Measurements from ENCODE around the gene UGT1A1.
"Not testable (repeated sequence)": the region's sequence is repeated elsewhere in the genome, so short reads cannot be mapped to it uniquely, and the experiment has no call there.

GRCh38 chr2:233745838-233746237, 14.2 kb upstream of the UGT1A1 start:
- TF ChIP-seq RAD21 (IDR thresholded peaks at IDR 0.05; ENCODE audit: low read depth); TCF7L2 (IDR thresholded peaks at IDR 0.05; ENCODE audit: borderline replicate concordance, extremely low read depth, insufficient read depth, insufficient read length); POLR2A (IDR thresholded peaks at IDR 0.05; ENCODE audit: borderline replicate concordance, extremely low read depth, insufficient read depth, insufficient read length); YY1 (IDR thresholded peaks at IDR 0.05; ENCODE audit: extremely low read depth, insufficient replicate concordance, low read depth, low read length); EZH2phosphoT487 (IDR thresholded peaks at IDR 0.05; ENCODE audit: borderline replicate concordance): not testable (repeated sequence)
- TF ChIP-seq, protein P1, sequence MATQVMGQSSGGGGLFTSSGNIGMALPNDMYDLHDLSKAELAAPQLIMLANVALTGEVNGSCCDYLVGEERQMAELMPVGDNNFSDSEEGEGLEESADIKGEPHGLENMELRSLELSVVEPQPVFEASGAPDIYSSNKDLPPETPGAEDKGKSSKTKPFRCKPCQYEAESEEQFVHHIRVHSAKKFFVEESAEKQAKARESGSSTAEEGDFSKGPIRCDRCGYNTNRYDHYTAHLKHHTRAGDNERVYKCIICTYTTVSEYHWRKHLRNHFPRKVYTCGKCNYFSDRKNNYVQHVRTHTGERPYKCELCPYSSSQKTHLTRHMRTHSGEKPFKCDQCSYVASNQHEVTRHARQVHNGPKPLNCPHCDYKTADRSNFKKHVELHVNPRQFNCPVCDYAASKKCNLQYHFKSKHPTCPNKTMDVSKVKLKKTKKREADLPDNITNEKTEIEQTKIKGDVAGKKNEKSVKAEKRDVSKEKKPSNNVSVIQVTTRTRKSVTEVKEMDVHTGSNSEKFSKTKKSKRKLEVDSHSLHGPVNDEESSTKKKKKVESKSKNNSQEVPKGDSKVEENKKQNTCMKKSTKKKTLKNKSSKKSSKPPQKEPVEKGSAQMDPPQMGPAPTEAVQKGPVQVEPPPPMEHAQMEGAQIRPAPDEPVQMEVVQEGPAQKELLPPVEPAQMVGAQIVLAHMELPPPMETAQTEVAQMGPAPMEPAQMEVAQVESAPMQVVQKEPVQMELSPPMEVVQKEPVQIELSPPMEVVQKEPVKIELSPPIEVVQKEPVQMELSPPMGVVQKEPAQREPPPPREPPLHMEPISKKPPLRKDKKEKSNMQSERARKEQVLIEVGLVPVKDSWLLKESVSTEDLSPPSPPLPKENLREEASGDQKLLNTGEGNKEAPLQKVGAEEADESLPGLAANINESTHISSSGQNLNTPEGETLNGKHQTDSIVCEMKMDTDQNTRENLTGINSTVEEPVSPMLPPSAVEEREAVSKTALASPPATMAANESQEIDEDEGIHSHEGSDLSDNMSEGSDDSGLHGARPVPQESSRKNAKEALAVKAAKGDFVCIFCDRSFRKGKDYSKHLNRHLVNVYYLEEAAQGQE (IDR thresholded peaks at IDR 0.05; ENCODE audit: low read depth): not testable (repeated sequence)
- TF ChIP-seq, protein P2, sequence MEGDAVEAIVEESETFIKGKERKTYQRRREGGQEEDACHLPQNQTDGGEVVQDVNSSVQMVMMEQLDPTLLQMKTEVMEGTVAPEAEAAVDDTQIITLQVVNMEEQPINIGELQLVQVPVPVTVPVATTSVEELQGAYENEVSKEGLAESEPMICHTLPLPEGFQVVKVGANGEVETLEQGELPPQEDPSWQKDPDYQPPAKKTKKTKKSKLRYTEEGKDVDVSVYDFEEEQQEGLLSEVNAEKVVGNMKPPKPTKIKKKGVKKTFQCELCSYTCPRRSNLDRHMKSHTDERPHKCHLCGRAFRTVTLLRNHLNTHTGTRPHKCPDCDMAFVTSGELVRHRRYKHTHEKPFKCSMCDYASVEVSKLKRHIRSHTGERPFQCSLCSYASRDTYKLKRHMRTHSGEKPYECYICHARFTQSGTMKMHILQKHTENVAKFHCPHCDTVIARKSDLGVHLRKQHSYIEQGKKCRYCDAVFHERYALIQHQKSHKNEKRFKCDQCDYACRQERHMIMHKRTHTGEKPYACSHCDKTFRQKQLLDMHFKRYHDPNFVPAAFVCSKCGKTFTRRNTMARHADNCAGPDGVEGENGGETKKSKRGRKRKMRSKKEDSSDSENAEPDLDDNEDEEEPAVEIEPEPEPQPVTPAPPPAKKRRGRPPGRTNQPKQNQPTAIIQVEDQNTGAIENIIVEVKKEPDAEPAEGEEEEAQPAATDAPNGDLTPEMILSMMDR (IDR thresholded peaks at IDR 0.05 in 2 of 3, conservative IDR thresholded peaks at IDR 0.05 in 1 of 3; ENCODE audit: borderline replicate concordance in 1 of 3, insufficient read depth in 1 of 3, low read depth in 2 of 3, low read length in 2 of 3): not testable (repeated sequence)
- TF ChIP-seq, protein P3, sequence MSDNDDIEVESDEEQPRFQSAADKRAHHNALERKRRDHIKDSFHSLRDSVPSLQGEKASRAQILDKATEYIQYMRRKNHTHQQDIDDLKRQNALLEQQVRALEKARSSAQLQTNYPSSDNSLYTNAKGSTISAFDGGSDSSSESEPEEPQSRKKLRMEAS (IDR thresholded peaks at IDR 0.05): not testable (repeated sequence)
